ENCODE measurements around the gene CCDC120. TPM values are rescaled to one million over a fixed set of nuclear protein-coding genes. Genes with fewer than 3 reads are reported as not detected.

The CCDC120 gene
- total and polyA plus RNA-seq, 9 of the 15 experiments (the other 6 are each of a cell fraction or from before 2014, with no cell fraction given), result 0.13 to 3.6 (median 0.54) TPM

DNA sequence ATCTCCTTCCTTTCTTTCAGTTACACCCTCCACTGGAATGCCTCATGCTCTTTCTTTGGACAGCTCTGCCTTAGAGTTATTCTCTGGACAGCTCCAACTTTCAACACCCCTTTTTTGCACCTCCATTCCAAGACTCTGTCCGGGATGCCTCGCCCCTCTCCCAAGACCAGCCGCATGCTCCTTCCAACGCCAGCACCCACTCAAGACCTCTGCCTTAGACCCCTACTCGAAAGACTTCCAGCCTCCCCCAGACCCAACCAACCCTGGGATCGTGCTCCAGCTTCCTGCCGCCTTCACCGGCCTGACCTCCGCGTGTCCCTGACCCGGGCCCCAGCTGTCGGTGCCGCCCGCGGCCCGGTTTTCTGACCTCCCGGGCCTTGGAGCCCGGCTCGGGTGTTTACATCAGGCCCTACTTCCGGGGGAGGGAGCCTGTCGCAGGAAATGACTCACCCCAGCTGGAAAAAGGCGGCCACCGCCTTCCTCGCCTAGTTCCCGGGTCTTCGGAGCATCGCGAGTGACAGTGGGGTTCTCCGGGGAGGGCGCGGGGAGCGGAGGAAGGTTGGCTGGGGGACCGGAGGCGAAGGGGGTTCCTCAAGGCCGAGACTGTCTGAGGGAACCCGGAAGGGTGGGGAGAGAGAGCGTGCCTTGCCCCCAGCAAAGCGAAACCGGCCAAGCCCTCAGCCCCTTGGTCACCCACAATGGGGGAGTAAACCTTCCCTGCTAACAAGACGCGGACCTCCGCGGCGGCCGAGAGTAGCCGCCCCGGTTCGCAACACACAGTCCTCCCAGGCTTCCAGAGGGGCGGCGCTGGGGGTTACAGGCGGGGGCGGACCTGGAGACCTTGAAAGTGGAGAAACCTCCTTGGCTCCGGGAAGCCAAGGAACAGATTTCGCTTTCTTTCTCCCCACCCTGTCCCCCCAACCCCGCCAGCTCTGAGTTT, 21.0 kb downstream of the CCDC120 start, which contains the start of gene WDR45 (continued):
- TF ChIP-seq, protein P1, sequence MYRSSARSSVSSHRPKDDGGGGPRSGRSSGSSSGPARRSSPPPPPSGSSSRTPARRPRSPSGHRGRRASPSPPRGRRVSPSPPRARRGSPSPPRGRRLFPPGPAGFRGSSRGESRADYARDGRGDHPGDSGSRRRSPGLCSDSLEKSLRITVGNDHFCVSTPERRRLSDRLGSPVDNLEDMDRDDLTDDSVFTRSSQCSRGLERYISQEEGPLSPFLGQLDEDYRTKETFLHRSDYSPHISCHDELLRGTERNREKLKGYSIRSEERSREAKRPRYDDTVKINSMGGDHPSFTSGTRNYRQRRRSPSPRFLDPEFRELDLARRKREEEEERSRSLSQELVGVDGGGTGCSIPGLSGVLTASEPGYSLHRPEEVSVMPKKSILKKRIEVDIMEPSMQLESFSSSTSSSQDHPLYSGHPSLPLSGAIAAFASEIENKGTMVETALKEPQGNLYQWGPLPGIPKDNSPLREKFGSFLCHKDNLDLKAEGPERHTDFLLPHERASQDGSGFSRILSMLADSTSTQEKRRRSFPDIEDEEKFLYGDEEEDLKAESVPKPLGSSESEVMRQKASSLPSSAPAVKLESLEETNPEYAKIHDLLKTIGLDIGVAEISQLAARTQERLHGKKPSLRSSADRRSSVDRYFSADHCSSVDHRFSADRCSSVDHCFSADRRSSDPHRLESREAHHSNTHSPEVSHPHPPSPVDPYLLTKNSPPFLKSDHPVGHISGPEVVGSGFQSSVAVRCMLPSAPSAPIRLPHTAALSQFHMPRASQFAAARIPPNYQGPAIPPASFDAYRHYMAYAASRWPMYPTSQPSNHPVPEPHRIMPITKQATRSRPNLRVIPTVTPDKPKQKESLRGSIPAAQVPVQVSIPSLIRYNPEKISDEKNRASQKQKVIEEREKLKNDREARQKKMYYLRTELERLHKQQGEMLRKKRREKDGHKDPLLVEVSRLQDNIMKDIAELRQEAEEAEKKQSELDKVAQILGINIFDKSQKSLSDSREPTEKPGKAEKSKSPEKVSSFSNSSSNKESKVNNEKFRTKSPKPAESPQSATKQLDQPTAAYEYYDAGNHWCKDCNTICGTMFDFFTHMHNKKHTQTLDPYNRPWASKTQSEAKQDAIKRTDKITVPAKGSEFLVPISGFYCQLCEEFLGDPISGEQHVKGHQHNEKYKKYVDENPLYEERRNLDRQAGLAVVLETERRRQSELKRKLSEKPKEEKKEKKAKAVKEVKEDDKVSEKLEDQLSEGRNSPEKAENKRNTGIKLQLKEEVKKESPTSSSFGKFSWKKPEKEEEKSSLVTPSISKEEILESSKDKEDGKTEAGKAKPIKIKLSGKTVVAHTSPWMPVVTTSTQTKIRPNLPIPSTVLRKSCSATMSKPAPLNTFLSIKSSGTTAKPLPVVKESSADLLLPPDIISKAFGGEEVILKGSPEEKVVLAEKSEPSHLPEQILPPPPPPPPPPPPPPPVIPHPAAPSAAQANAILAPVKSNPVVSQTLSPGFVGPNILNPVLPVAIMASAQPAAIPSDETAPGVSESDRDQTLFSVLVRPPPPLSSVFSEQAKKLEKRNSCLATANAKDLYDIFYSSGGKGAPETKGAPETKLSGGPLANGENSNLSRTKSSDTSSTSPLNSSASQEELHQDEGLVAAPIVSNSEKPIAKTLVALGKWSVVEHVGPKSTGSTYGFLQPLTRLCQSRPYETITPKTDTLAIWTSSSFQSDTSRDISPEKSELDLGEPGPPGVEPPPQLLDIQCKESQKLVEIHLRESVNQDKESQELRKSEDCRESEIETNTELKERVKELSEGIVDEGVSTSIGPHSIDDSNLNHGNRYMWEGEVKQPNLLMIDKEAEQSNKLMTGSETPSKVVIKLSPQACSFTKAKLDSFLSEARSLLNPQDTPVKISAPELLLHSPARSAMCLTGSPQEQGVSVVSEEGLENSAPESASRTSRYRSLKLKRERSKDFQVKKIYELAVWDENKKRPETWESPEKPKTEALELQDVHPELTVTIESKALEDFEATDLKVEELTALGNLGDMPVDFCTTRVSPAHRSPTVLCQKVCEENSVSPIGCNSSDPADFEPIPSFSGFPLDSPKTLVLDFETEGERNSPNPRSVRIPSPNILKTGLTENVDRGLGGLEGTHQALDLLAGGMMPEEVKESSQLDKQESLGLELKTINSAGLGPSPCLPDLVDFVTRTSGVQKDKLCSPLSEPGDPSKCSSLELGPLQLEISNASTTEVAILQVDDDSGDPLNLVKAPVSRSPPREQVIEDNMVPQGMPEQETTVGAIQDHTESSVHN (IDR thresholded peaks at IDR 0.05; ENCODE audit: borderline replicate concordance in 1 of 2, low read depth in 1 of 2), result peak in 1 of 2 experiments; percentile 81; a peak in 1 of 4 replicates
- TF ChIP-seq, protein P2, sequence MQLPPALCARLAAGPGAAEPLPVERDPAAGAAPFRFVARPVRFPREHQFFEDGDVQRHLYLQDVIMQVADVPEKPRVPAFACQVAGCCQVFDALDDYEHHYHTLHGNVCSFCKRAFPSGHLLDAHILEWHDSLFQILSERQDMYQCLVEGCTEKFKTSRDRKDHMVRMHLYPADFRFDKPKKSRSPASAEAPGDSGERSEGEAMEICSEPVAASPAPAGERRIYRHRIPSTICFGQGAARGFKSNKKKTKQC (CRISPR knock-in tag; IDR thresholded peaks at IDR 0.05), result no peak; the same call in 1 of the 2 replicates
- TF ChIP-seq TAF1 (IDR thresholded peaks at IDR 0.05; ENCODE audit: control insufficient read depth, extremely low read depth, insufficient read depth, low read length, severe bottlenecking), result peak; percentile 71
- TF ChIP-seq ZNF384 (IDR thresholded peaks at IDR 0.05; ENCODE audit: low read depth, low read length), result 0 out of 2 replicates have a peak, but pooled peaks have one; percentile 8
- no peak for TF ChIP-seq GATAD2B (IDR thresholded peaks at IDR 0.05; ENCODE audit: borderline replicate concordance)
- peak; percentile 36; the same call in 1 of the 2 replicates for TF ChIP-seq KLF1 (tag; IDR thresholded peaks at IDR 0.05)
- TF ChIP-seq POLR2AphosphoS2 (IDR thresholded peaks at IDR 0.05; ENCODE audit: low read length), result no peak
- TF ChIP-seq PHF20 (IDR thresholded peaks at IDR 0.05; ENCODE audit: partially characterized antibody), result peak; percentile 87
- TF ChIP-seq, protein P3, sequence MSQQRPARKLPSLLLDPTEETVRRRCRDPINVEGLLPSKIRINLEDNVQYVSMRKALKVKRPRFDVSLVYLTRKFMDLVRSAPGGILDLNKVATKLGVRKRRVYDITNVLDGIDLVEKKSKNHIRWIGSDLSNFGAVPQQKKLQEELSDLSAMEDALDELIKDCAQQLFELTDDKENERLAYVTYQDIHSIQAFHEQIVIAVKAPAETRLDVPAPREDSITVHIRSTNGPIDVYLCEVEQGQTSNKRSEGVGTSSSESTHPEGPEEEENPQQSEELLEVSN (IDR thresholded peaks at IDR 0.05; ENCODE audit: borderline replicate concordance in 1 of 2, extremely low read depth in 1 of 2, insufficient read depth in 1 of 2, insufficient read length in 1 of 2, low read depth in 1 of 2, low read length in 1 of 2, poor library complexity in 1 of 2, severe bottlenecking in 1 of 2), result peak; percentile 90
- no peak for TF ChIP-seq ZNF408 (CRISPR knock-in tag; IDR thresholded peaks at IDR 0.05; ENCODE audit: low read depth)
- TF ChIP-seq SAP30 (IDR thresholded peaks at IDR 0.05; ENCODE audit: borderline replicate concordance, insufficient read depth, low read depth, low read length, poor library complexity, severe bottlenecking), result peak; percentile 62
- TF ChIP-seq, protein P4, sequence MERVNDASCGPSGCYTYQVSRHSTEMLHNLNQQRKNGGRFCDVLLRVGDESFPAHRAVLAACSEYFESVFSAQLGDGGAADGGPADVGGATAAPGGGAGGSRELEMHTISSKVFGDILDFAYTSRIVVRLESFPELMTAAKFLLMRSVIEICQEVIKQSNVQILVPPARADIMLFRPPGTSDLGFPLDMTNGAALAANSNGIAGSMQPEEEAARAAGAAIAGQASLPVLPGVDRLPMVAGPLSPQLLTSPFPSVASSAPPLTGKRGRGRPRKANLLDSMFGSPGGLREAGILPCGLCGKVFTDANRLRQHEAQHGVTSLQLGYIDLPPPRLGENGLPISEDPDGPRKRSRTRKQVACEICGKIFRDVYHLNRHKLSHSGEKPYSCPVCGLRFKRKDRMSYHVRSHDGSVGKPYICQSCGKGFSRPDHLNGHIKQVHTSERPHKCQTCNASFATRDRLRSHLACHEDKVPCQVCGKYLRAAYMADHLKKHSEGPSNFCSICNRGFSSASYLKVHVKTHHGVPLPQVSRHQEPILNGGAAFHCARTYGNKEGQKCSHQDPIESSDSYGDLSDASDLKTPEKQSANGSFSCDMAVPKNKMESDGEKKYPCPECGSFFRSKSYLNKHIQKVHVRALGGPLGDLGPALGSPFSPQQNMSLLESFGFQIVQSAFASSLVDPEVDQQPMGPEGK (CRISPR knock-in tag; IDR thresholded peaks at IDR 0.05; ENCODE audit: borderline replicate concordance), result no peak
